GM18511 (cell line): ENCODE measurements around the gene DNAH17.

ENCODE experiments used
- ATAC-seq: cut with Tn5 transposase; IDR thresholded peaks from one replicate; pipeline ENCODE4 v1.9.1; 2021; ENCODE audit warnings: mild to moderate bottlenecking, moderate library complexity; ENCODE audit not compliant: unreplicated experiment

The DNAH17 gene

GRCh38 chr17:78397681-78398101 lies 179.5 kb downstream of the DNAH17 start:
- ATAC-seq, result no peak

- no peak for ATAC-seq
These were observed 180.5 kb downstream of the DNAH17 start for GRCh38 chr17:78396441-78397337.

- ATAC-seq, result no peak
These were observed 182.0 kb downstream of the DNAH17 start for GRCh38 chr17:78395155-78395554.

GRCh38 chr17:78394209-78394608 lies 183.0 kb downstream of the DNAH17 start:
- ATAC-seq, result no peak

- ATAC-seq, result no peak
These were observed 183.6 kb downstream of the DNAH17 start for GRCh38 chr17:78393575-78393974.

- ATAC-seq, result no peak
These were observed 184.9 kb downstream of the DNAH17 start for GRCh38 chr17:78392295-78392694.

GRCh38 chr17:78391843-78392242 lies 185.4 kb downstream of the DNAH17 start:
- ATAC-seq, result no peak

- ATAC-seq, result no peak
These were observed 186.2 kb downstream of the DNAH17 start for GRCh38 chr17:78391051-78391431.

- ATAC-seq, result no peak
These were observed 186.8 kb downstream of the DNAH17 start for GRCh38 chr17:78390241-78391050.

- ATAC-seq, result peak; percentile 33
These were observed 188.9 kb downstream of the DNAH17 start for GRCh38 chr17:78387977-78388941.

GRCh38 chr17:78384479-78385175 lies 192.6 kb downstream of the DNAH17 start:
- ATAC-seq, result no peak

- no peak for ATAC-seq
These were observed 193.3 kb downstream of the DNAH17 start for GRCh38 chr17:78383725-78384471.

- ATAC-seq, result peak; percentile 32
These were observed 195.5 kb downstream of the DNAH17 start for GRCh38 chr17:78381601-78382232.

- ATAC-seq, result no peak
These were observed 196.8 kb downstream of the DNAH17 start for GRCh38 chr17:78380370-78380769.

GRCh38 chr17:78379131-78379491 lies 198.1 kb downstream of the DNAH17 start:
- no peak for ATAC-seq

- peak; percentile 57 for ATAC-seq
These were observed 198.7 kb downstream of the DNAH17 start, which contains the start of gene PGS1 for GRCh38 chr17:78378225-78379130. PGS1 (plus strand) TSS chr17:78378649; CDS start chr17:78378666, 17 bp downstream.

- no peak for ATAC-seq
These were observed 199.4 kb downstream of the DNAH17 start for GRCh38 chr17:78377858-78378224.

GRCh38 chr17:78376161-78376560 lies 201.0 kb downstream of the DNAH17 start:
- no peak for ATAC-seq
